ENCODE measurements around the gene ZCCHC14.

DNA sequence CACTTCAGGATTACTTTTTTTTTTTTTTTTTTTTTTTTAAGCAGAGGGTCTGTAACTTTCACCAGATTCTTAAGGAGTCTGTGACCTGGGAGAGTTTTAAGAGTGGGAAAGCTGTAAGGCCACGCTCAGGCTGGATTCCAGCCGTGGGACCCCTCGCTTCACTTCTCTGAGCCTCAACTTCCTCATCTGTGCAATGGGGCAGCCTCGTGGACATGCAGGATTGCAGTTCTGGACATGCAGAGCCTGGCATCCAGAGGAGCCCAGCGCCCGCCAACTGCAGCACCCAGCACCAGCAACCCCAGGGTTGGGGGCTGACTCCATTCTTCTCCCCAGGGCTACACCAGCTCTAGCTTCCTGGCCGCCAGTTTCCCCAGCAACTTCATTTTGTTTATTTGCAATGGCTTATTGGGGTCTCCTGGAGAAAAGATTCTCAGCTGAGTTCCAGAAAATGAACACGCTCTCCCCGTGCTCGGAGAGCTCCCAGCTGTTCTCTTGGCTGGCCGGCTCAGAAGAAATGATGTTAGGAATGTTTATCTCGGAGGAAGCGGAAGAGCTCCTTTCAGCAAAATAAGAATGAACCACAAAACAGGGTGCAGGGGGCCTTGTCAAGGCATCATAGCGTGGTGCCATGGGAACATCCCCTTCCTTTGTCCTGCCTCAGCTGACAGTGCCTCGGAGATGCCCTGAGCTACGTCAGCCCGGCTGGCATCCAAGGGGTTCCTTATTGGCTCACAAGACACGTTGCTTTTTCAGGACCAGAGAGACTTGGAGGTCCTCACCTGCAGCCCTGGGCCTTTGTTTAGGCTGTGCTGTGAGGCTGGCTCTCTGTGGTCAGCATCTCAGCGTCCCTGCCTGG is 22.9 kb upstream of the ZCCHC14 start:
- TF ChIP-seq EZH2phosphoT487 (IDR thresholded peaks at IDR 0.05; ENCODE audit: borderline replicate concordance, low read length) = no peak
- TF ChIP-seq, protein P1, sequence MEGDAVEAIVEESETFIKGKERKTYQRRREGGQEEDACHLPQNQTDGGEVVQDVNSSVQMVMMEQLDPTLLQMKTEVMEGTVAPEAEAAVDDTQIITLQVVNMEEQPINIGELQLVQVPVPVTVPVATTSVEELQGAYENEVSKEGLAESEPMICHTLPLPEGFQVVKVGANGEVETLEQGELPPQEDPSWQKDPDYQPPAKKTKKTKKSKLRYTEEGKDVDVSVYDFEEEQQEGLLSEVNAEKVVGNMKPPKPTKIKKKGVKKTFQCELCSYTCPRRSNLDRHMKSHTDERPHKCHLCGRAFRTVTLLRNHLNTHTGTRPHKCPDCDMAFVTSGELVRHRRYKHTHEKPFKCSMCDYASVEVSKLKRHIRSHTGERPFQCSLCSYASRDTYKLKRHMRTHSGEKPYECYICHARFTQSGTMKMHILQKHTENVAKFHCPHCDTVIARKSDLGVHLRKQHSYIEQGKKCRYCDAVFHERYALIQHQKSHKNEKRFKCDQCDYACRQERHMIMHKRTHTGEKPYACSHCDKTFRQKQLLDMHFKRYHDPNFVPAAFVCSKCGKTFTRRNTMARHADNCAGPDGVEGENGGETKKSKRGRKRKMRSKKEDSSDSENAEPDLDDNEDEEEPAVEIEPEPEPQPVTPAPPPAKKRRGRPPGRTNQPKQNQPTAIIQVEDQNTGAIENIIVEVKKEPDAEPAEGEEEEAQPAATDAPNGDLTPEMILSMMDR (IDR thresholded peaks at IDR 0.05; ENCODE audit: low read depth, low read length, poor library complexity, severe bottlenecking) = no peak

All from DOHH2 (cell line).